Natural killer cell (primary cell): ENCODE data around the gene GLO1. TPM values are rescaled to one million over a fixed set of nuclear protein-coding genes. Genes with fewer than 3 reads are reported as not detected.

ENCODE experiments used
- ATAC-seq, 3 donors: fragments of 150-1000 bp in 2 of 3; fragments of 200-7000 bp in 1 of 3; cut with Tn5 transposase; 1 replicate in 1 of 3; 2 replicates in 2 of 3; pipeline ENCODE4 v1.10.0; 2021; ENCODE audit warnings: mild to moderate bottlenecking in 2 of 3, moderate library complexity in 2 of 3
- DNase-seq, 2 donors: peaks; one replicate each; pipeline versions ENCODE4 v3.0.0 to v3.0.0-alpha.2; 2013 to 2021; ENCODE audit warnings: mixed read lengths in 1 of 2
- H3K27ac ChIP-seq: one replicate; pipeline ENCODE4 v1.5.1; 2013; ENCODE audit warnings: mild to moderate bottlenecking, low read length
- H3K27me3 ChIP-seq: one replicate; pipeline ENCODE4 v1.6.1; 2013; ENCODE audit warnings: low read length; ENCODE audit not compliant: control insufficient read depth, insufficient read depth
- H3K36me3 ChIP-seq: one replicate; pipeline ENCODE4 v1.6.1; 2013; ENCODE audit warnings: low read length; ENCODE audit not compliant: control insufficient read depth, insufficient read depth
- H3K4me1 ChIP-seq: one replicate; pipeline ENCODE4 v1.6.1; 2013; ENCODE audit warnings: low read length; ENCODE audit not compliant: control insufficient read depth, insufficient read depth
- H3K4me3 ChIP-seq: one replicate; pipeline ENCODE4 v1.5.1; 2013; ENCODE audit warnings: low read length
- H3K9me3 ChIP-seq: one replicate; pipeline ENCODE4 v1.6.1; 2013; ENCODE audit warnings: low read length; ENCODE audit not compliant: control insufficient read depth, insufficient read depth
- H3K27ac Mint-ChIP-seq, 2 donors: one replicate each; pipeline ENCODE4 v1.8.0; 2022; ENCODE audit warnings: mild to moderate bottlenecking in 2 of 2, mixed read lengths in 2 of 2, moderate library complexity in 1 of 2
- H3K27me3 Mint-ChIP-seq, 2 donors: one replicate each; pipeline ENCODE4 v1.8.0; 2022; ENCODE audit warnings: low read depth in 2 of 2, mixed read lengths in 2 of 2
- H3K36me3 Mint-ChIP-seq: one replicate; pipeline ENCODE4 v1.8.0; 2022; ENCODE audit warnings: mixed read lengths
- H3K4me1 Mint-ChIP-seq, 2 donors: one replicate each; pipeline ENCODE4 v1.8.0; 2022; ENCODE audit warnings: mixed read lengths in 2 of 2
- H3K4me3 Mint-ChIP-seq: one replicate; pipeline ENCODE4 v1.8.0; 2022; ENCODE audit warnings: mild to moderate bottlenecking, moderate library complexity, mixed read lengths
- H3K9me3 Mint-ChIP-seq, 2 donors: one replicate each; pipeline ENCODE4 v1.8.0; 2022; ENCODE audit warnings: mixed read lengths in 2 of 2
- WGBS: methylation state at CpG from one replicate; pipeline ENCODE4 v1.1.7; 2013; ENCODE audit warnings: missing lambda C conversion rate; ENCODE audit not compliant: insufficient coverage; 5-methylcytosine and 5-hydroxymethylcytosine counted together
- intact Hi-C: fragments of 100-400 bp; cut with micrococcal nuclease; formaldehyde crosslinking; loops from one replicate; pipeline ENCODE4 v1.14.2; 2022
- total RNA-seq, 4 donors: library from RNA; stranded (reverse); fragments of 120-200 nt in 1 of 4; gene quantifications; one replicate each; pipeline versions ENCODE4 v1.2.3 to v1.2.4, GENCODE V29; 2013 to 2022
- TF ChIP-seq, protein P1 (sequence below): fragments of 200-600 bp; IDR thresholded peaks from one replicate; pipeline ENCODE4 v1.8.0; 2022; ENCODE audit warnings: antibody characterized with exemption

The GLO1 gene
- total RNA-seq, 3 donors from 2014 or later (not counting 1 experiment from before 2014, with no cell fraction given): 24.2 to 31.3 (median 27.6) TPM

DNA sequence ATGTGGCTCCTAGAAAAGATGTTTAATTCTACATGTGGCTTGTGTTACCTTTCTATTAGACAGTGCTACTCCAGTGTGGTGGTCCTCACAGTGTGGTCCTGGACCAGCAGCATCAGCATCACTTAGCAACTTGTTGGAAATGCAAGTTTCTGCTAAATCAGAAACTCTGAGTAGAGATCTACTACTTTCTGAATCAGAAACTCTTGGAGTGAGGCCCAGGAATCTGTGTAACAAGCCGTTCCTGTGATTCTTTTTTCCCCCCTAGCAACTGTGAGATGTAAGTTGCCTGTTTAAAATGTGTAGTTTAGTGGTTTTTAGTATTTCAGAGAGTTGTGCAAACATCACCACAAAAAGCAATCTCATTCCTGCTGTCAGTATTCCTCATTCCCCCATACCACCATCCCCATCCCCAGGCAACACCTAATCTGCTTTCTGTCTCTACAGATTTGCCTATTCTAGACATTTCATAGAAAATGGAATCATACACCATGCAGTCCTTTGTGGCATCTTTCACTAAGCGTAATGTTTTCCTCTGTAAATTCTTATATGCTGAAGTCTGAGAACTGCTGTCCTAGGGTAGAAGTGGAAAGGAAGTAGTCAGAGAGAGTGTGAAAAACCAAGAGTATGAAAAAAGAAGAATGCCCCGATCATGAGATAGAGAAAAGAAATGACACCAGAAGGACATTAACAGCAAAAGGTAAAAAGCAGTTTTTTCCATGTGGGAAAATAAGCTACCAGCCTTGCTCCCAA is 44.4 kb downstream of the GLO1 start:
- DNase-seq: no peak
- Mint-ChIP-seq H3K27me3 (no peaks in the 10 kb centered on the region), H3K4me1 (peaks cover 11 to 19% of the 10 kb centered on the region in 2 donors), H3K36me3 (no peaks in the 10 kb centered on the region), H3K27ac (peak overlapping the region; percentile 60 to 75), H3K4me3 (peak overlapping the region; percentile 29), H3K9me3 (no peaks in the 10 kb centered on the region)
- Histone ChIP-seq H3K9me3 (no peaks in the 10 kb centered on the region), H3K27ac (peak overlapping the region; percentile 31), H3K4me3 (no peak overlapping the region), H3K27me3 (no peaks in the 10 kb centered on the region), H3K4me1 (peaks cover 7% of the 10 kb centered on the region), H3K36me3 (no peaks in the 10 kb centered on the region)
- ATAC-seq: peak; percentile 69 to 84 (median 78)
- intact Hi-C loops: no loop called here
- TF ChIP-seq, protein P1, sequence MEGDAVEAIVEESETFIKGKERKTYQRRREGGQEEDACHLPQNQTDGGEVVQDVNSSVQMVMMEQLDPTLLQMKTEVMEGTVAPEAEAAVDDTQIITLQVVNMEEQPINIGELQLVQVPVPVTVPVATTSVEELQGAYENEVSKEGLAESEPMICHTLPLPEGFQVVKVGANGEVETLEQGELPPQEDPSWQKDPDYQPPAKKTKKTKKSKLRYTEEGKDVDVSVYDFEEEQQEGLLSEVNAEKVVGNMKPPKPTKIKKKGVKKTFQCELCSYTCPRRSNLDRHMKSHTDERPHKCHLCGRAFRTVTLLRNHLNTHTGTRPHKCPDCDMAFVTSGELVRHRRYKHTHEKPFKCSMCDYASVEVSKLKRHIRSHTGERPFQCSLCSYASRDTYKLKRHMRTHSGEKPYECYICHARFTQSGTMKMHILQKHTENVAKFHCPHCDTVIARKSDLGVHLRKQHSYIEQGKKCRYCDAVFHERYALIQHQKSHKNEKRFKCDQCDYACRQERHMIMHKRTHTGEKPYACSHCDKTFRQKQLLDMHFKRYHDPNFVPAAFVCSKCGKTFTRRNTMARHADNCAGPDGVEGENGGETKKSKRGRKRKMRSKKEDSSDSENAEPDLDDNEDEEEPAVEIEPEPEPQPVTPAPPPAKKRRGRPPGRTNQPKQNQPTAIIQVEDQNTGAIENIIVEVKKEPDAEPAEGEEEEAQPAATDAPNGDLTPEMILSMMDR: no peak
- 39% methylated on average over 3 of the region's 3 CpGs for WGBS

DNA sequence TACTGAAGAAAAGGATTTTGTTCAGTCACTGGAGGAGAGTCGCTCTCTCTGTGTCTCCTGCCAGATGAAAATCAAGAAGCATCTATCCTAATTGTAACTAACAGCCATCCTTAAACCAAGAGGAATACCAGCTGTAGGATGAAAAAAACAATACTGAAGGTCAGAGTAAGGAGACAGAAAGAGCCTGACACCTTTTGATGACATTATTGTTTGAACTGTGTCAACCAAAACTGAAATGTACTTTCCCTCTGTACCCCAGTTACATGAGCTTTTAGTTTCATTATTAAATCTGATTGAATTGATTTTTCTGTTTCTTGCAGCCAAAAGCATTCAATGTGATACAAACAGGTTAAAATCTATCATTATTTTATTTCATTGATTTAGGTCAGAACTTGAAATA is 46.0 kb downstream of the GLO1 start:
- Mint-ChIP-seq H3K36me3 (no peaks in the 10 kb centered on the region), H3K4me3 (no peak overlapping the region), H3K27me3 (no peaks in the 10 kb centered on the region), H3K27ac (no peak overlapping the region), H3K4me1 (peaks cover 11 to 19% of the 10 kb centered on the region in 2 donors), H3K9me3 (no peaks in the 10 kb centered on the region)
- 100% methylated on average over 1 of the region's 1 CpG for WGBS
- DNase-seq (no peak), ATAC-seq (peak in 1 of 3 donors; percentile 36)
- intact Hi-C loops: no loop called here
- Histone ChIP-seq H3K27ac (no peak overlapping the region), H3K9me3 (no peaks in the 10 kb centered on the region), H3K36me3 (no peaks in the 10 kb centered on the region), H3K4me3 (no peak overlapping the region), H3K27me3 (no peaks in the 10 kb centered on the region), H3K4me1 (peaks cover 7% of the 10 kb centered on the region)
- TF ChIP-seq, protein P1: no peak

DNA sequence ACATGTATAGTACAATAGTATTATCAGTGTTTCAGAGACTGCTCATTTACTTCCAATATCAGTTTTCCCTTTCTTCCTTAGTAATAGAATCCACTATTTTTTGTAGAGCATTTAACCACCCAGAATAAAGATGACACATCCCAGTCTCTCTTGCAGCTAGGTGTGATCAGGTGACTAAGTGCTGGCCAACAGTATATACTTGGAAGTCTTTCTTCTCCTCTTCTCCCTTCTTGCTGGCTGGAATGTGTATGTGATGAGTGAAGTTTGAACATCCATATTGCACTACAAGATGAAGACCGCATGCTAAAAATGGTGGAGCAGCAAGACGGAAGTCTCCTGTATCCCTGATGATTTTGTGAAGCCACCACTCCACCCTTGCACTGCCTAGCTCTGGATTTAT is 48.7 kb downstream of the GLO1 start:
- Histone ChIP-seq H3K36me3 (no peaks in the 10 kb centered on the region), H3K9me3 (no peaks in the 10 kb centered on the region), H3K4me1 (peaks cover 7% of the 10 kb centered on the region), H3K4me3 (no peak overlapping the region), H3K27ac (no peak overlapping the region), H3K27me3 (no peaks in the 10 kb centered on the region)
- no peak for ATAC-seq
- Mint-ChIP-seq H3K9me3 (no peaks in the 10 kb centered on the region), H3K36me3 (no peaks in the 10 kb centered on the region), H3K27me3 (no peaks in the 10 kb centered on the region), H3K27ac (no peak overlapping the region), H3K4me3 (no peak overlapping the region), H3K4me1 (peaks cover 11 to 12% of the 10 kb centered on the region in 2 donors)
- DNase-seq: no peak
- WGBS: 90% methylated on average over 2 of the region's 2 CpGs
- TF ChIP-seq, protein P1: no peak
- intact Hi-C loops: no loop called here
